GM19455 (cell line): ENCODE data around the gene BUD31.

Source experiments
- ATAC-seq: cut with Tn5 transposase; IDR thresholded peaks from one replicate; pipeline ENCODE4 v1.9.1; 2021; ENCODE audit not compliant: unreplicated experiment

The BUD31 gene

DNA sequence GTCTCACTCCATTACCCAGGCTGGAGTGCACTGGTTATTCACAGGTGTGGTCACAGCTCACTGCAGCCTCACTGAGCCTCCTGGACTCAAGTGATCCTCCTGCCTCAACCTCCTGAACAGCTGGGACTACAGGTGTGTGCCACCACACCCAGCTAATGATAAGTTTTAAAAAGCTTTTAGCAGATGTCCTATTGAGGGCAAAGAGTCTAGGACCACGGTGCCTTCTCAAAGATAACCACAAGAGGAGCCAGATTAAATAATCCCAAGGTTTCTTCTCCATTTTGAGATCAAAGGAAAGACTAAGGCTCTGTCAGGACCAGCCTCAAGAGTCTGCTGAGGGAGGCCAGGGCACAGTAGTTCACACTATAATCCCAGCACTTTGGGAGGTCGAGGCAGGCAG lies 52.5 kb downstream of the BUD31 start:
- no peak for ATAC-seq

DNA sequence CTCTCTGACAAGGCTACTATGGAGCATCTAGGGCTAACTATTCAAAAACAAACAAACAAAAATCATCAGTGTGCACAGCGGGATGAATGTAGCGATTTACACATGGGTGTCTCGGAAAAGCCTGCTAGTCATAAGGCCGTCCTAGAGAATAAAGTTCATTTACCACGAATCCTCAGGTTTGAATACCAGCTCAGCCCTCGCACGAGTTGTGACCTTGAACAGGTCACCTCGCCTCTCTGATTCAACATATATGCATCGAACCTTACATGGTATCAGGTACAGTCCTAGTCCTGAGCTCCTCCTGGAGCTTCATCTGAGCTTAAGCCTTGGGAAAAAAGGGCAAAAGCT lies 56.6 kb downstream of the BUD31 start:
- no peak for ATAC-seq

DNA sequence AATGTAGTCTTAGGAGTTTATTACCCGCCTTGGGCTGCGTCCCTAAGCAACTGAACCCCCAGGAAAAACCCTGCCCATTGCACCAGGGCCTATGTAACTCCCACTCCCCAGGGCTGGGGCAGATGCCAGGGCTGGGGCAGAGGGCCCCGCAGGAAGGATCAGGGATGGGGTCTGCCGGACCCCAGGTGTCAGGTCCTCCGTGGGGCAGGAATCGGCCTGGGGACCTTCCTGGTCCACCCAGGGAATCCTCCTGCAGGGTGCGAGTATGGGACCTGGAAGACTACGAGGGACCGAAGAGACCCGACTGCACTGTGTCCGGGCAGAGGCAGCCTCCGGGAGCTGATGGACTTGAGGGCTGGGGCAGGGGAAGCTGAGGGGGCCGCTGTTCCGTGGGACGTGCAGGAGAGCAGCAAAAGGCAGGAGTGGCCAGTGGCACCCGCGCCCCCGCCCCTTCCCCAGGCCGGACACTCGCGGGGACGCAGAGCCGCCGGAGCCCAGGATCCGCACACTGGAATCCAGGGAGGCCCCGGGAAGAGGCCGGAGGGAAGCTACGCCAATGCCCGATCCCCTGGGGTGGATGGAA lies 59.7 kb downstream of the BUD31 start:
- ATAC-seq: no peak
